ENCODE results near the gene SYK.

DNA sequence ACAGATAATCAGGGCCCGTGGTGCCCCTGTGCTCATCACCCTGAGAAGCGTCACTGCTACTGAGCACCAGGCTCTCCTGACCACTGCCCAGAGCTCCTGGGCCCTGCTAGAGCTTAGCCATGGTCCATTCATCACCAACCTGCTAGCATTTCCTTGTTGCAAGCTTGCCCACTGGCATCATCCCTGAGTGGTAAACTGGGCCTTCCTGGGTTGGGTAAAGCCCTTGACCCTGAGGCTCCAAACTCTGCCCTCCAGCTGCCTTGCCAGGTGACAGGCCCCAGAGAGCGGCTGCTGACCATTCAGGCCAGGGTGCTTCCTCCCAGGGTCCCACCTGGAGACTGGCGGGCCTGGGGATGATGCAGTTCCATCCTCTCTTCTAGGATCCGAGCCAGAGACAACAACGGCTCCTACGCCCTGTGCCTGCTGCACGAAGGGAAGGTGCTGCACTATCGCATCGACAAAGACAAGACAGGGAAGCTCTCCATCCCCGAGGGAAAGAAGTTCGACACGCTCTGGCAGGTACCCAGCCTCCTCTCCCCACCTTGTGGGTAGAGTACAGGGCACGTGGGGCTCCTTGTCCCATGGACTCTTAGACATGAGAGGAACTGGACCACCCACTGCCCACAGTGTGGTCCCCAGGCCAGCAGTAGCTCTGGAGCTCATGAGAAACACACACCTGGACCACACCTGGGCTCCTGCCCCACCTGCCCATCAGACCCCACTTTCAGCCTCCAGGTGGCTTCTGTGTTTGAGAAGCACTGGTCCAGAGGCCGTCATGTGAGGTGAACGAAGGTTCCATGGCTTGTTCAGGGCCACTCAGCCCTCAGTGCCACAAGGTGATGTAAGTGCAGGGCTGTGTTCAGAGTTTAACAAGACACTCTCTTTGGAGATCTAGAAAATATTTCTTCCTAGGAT lies 60.5 kb downstream of the SYK start:
- TF ChIP-seq, protein P1, sequence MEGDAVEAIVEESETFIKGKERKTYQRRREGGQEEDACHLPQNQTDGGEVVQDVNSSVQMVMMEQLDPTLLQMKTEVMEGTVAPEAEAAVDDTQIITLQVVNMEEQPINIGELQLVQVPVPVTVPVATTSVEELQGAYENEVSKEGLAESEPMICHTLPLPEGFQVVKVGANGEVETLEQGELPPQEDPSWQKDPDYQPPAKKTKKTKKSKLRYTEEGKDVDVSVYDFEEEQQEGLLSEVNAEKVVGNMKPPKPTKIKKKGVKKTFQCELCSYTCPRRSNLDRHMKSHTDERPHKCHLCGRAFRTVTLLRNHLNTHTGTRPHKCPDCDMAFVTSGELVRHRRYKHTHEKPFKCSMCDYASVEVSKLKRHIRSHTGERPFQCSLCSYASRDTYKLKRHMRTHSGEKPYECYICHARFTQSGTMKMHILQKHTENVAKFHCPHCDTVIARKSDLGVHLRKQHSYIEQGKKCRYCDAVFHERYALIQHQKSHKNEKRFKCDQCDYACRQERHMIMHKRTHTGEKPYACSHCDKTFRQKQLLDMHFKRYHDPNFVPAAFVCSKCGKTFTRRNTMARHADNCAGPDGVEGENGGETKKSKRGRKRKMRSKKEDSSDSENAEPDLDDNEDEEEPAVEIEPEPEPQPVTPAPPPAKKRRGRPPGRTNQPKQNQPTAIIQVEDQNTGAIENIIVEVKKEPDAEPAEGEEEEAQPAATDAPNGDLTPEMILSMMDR (IDR thresholded peaks at IDR 0.05) = no peak
- TF ChIP-seq ZFX (IDR thresholded peaks at IDR 0.05; ENCODE audit: borderline replicate concordance) = no peak
